GM12874 (cell line): ENCODE results near the gene EFNA5.

Source experiments
- TF ChIP-seq, protein P1 (sequence below): IDR thresholded peaks from 2 replicates; pipeline ENCODE4 v1.5.1; 2011; ENCODE audit warnings: low read depth, mild to moderate bottlenecking, control low read depth, low read length, moderate library complexity; ENCODE audit not compliant: insufficient read depth

The EFNA5 gene

DNA sequence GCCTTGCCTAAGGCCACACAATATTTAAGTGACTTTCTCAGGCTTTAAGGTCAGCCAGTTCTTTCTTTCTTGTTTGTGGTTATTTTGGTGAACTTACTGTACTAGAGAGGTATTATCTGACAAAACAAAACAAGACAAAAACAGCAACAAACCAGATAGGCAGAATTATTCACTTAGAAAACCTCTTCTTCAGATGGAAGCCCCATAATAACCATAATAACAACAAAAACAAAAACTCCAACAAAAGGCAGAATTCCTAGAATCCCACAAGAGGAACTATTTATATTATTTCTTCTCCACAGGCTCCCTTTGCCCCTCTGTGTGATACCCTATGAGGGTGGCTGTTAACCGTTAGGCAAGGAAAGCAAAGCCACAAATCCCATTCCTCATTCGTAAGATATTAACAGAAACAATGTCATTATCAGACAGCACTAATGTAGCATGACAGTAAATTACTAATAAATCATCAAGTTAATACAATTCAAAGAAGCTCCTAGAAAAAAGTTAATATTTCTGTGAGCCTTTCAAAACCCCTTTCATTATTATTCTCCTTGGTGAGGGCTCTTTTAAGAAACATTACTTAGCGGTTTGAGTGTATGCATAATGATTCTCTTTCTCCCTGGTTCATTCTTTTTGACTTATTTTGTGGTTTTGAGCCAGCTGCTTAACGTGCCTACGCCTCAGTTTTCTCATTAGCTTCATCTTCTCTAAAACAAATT, 274.9 kb downstream of the EFNA5 start:
- TF ChIP-seq, protein P1, sequence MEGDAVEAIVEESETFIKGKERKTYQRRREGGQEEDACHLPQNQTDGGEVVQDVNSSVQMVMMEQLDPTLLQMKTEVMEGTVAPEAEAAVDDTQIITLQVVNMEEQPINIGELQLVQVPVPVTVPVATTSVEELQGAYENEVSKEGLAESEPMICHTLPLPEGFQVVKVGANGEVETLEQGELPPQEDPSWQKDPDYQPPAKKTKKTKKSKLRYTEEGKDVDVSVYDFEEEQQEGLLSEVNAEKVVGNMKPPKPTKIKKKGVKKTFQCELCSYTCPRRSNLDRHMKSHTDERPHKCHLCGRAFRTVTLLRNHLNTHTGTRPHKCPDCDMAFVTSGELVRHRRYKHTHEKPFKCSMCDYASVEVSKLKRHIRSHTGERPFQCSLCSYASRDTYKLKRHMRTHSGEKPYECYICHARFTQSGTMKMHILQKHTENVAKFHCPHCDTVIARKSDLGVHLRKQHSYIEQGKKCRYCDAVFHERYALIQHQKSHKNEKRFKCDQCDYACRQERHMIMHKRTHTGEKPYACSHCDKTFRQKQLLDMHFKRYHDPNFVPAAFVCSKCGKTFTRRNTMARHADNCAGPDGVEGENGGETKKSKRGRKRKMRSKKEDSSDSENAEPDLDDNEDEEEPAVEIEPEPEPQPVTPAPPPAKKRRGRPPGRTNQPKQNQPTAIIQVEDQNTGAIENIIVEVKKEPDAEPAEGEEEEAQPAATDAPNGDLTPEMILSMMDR: no peak

DNA sequence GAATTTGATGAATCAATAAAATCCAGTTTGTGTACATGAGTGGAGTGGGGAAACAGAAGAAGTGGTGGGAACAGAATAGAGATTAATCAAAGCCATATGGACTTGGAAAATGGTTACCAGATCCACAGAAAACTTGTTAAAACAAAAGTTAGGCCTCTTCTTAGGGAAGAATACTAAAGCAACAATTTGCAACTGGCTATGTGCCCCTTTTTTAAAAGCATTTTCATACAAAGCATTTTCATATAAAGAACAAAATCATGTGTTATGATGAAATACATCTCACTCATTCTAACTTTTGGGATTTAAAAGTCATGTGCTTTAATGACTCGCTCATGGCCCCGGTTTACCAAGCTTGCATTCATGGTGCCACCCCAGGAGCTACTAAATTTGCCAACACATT, 276.9 kb downstream of the EFNA5 start:
- TF ChIP-seq, protein P1: no peak

DNA sequence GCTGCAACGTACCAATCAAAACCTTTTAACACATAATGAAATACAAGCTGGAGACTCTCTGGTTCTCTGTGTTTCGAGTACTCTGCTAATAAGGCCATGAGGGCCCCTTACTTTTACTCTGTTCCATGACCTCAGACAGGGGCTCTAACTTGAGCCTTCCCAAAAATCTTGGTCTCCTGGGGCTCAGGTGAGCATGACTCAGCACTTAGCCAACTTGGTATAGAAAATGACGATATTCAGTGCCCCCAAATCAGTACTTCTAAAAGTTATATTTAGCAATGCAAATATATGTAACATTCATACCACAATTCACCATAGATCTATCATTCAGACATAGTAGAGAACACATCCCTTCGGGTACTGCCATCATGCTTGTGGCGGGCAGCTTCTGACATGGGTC, 278.9 kb downstream of the EFNA5 start:
- TF ChIP-seq, protein P1: no peak

DNA sequence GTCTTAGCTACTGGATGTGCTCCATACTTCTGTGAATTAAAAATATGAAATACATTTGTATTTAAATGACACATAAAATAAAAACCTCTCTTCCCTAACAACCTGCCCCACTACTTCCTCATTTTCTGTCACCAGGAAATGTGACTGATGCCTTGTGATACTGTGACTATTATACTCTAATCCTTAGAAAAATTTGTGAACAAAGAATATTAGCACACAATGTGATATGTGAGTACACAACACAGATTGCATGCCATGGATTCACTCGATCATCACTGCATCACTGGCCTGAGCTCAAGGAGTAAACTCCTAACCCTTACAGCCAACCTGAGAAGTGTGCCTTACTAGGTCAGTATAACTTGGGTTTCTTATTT, 281.0 kb downstream of the EFNA5 start:
- TF ChIP-seq, protein P1: no peak

DNA sequence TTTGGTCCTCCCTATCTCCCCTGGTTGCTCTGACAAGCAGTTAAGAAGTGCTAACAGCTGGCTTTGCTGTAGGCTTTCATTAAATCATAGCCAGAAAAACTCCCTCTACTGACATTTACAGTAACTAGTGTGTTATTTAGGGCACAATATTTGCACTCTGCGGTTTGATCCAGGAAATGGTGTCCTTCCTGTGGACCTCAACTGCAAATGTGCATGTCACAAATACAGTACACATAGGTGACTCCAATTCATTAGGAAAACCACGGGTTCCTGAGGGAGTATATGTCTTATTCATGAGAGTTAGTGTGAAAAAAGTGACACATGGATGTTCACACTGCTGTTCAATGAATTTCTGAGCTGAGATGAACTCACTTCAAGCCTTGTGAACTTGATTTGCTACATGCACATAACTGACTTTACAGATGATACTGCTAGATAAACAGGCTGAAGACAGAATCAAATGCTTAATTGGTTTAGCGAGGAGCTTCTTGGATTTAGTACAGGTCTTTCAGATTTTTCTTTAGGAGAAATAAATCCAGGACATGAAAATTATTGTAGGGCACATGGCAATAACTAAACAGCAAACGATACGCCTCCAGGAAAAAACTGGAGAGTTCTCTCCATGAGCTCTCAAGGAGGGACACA, 281.5 kb downstream of the EFNA5 start:
- TF ChIP-seq, protein P1: no peak

DNA sequence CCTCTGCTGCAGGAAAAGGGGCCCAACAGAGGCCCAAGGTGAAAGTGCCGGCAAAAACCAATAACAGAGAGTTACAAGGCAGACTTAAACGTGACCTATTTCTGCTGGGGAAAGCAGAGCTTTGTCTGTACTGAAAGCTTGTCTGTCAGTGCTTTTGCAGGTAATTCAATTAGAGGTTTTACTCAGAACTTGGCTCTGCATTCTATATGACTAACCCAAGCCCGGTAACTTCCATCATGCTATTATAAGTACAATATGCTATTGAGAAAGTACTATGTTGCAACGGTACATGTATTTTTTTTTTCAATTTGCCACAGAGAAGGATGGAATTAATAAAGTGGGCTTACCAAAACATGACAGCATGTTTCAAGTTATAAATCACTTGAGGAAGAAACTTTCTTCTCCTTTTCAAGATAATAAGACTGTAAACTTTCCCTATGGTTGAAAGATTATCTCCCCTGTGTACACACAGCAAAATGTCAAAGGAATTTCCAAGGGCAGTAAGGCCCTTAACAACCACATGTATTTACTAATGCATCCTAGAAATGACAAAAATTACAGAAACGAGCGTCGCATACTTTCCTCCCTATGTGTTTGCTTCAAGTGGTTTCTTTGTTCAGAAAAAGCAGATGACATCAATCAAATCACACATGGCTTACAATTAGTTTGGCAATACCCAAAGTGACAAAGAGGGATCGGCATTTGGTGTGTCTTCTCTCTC, 282.4 kb downstream of the EFNA5 start:
- TF ChIP-seq, protein P1: no peak

DNA sequence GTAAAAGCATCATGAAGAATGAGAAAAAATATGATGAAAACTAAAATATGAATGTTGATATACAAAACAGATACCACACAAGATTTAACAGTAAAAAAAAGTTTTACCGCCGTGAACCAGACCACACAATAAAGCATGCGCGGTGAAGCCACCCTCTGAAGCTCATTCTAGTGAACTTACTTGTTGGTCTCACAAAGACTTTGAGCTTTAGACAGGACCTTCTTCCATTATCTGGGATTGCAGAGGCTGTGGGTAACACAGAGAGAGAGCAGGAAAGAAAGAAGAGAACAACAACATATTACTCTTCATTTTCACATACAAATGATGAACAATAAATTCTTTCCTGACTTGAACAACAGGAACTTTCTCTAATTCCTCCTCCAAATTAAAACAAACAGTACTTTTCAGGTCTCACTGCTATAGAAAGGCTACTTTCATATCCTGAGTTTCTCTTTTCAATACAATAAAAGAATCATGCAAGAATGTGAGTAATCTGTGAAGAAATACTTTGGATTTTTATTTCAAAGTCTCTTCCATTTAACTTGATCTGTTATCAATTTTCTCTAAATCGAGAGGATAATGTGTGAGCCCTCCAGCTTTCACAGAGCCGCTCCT, 283.1 kb downstream of the EFNA5 start:
- TF ChIP-seq, protein P1: no peak
